ENCODE data around the gene OVCH1.

DNA sequence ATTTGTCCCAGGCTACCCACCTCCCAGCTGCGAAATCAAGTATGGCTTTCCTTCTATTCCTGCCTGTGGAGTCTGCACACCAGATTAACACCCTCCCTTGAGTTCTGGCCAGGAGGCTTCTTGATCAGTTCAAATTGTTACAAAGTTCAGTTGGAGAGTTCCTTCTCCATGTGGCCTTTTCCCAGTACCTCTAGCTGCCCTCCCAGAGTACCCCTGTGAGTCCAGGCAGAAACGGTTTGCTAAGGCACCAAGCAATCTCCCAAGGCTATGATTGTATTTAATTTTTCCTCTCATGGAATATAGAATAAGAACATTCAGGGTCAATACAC is 66.8 kb downstream of the OVCH1 start:
- TF ChIP-seq POLR2AphosphoS5 (IDR thresholded peaks at IDR 0.05) (no peak), POLR2A (IDR thresholded peaks at IDR 0.05) (no peak)

Measured in spleen (tissue), 3 donors.